Mesothelial cell of epicardium (in vitro differentiated cells): ENCODE measurements around the gene TOM1L1. TPM values are rescaled to one million over a fixed set of nuclear protein-coding genes. Genes with fewer than 3 reads are reported as not detected.

Experiments
- DNase-seq, 2 experiments: peaks; one replicate each; pipeline ENCODE4 v3.0.0; 2021; ENCODE audit warnings: low spot score in 2 of 2; ENCODE audit not compliant: unreplicated experiment in 2 of 2
- H3K27ac Mint-ChIP-seq: 2 replicates; pipeline ENCODE4 v1.8.0; 2021; ENCODE audit warnings: mixed read lengths
- H3K27me3 Mint-ChIP-seq: 2 replicates; pipeline ENCODE4 v1.8.0; 2021; ENCODE audit warnings: low read depth, mixed read lengths
- H3K36me3 Mint-ChIP-seq: 2 replicates; pipeline ENCODE4 v1.8.0; 2021; ENCODE audit warnings: mixed read lengths
- H3K4me1 Mint-ChIP-seq: 2 replicates; pipeline ENCODE4 v1.8.0; 2021; ENCODE audit warnings: mixed read lengths
- H3K4me3 Mint-ChIP-seq: 2 replicates; pipeline ENCODE4 v1.8.0; 2021; ENCODE audit warnings: mild to moderate bottlenecking, moderate library complexity, mixed read lengths
- H3K9me3 Mint-ChIP-seq: 2 replicates; pipeline ENCODE4 v1.8.0; 2021; ENCODE audit warnings: mixed read lengths
- CTCF ChIP-seq: fragments of 200-600 bp; sonication (generic); IDR thresholded peaks from one replicate; pipeline ENCODE4 v1.5.0; 2021; ENCODE audit warnings: antibody characterized with exemption; ENCODE audit not compliant: unreplicated experiment
- total RNA-seq: library from RNA; stranded (reverse); gene quantifications from 3 replicates; pipeline ENCODE4 v1.2.1, GENCODE V29; 2021

Gene TOM1L1
- total RNA-seq, 1 donor from 2014 or later, result 47.8 TPM

- no peak overlapping the region for H3K4me3 Mint-ChIP-seq
- H3K4me1 Mint-ChIP-seq, result no peaks in the 10 kb centered on the region
- peaks cover 26% of the 10 kb centered on the region for H3K36me3 Mint-ChIP-seq
These were observed 36.8 kb downstream of the TOM1L1 start for GRCh38 chr17:54937426-54937825.

GRCh38 chr17:54941285-54941684 lies 40.6 kb downstream of the TOM1L1 start:
- peaks cover 21% of the 10 kb centered on the region for H3K36me3 Mint-ChIP-seq
- no peak overlapping the region for H3K27ac Mint-ChIP-seq

More at GRCh38 chr17:54937426-54937825, 36.8 kb downstream of the TOM1L1 start:
- Mint-ChIP-seq H3K9me3 (no peaks in the 10 kb centered on the region), H3K27me3 (no peaks in the 10 kb centered on the region), H3K27ac (no peak overlapping the region)
- no peak for TF ChIP-seq CTCF
- no peak for DNase-seq

DNA sequence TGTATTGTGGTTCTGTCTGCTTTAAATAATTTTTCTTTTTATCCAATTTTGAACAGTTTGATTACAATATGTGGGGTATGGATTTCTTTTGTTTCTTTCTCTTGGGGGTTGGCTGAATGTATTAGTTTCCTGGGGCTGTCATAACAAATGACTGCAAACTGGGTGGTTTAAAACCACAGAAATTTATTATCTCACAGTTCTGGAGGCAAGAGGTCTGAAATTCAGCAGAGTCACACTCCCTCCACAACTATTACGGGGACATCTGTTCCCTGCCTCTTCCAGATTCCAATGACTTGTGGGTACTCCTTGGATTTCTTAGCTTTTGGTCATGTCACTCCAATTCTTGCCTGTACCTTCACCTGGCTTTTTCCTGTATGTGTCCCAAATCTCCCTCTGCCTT lies 44.1 kb downstream of the TOM1L1 start:
- DNase-seq, result no peak
- no peaks in the 10 kb centered on the region for H3K9me3 Mint-ChIP-seq
- TF ChIP-seq CTCF, result no peak
- peaks cover 29% of the 10 kb centered on the region for H3K36me3 Mint-ChIP-seq
- no peak overlapping the region for H3K4me3 Mint-ChIP-seq
- H3K27ac Mint-ChIP-seq, result no peak overlapping the region
- no peaks in the 10 kb centered on the region for H3K27me3 Mint-ChIP-seq
- no peaks in the 10 kb centered on the region for H3K4me1 Mint-ChIP-seq

More at GRCh38 chr17:54941285-54941684, 40.6 kb downstream of the TOM1L1 start:
- Mint-ChIP-seq H3K4me3 (no peak overlapping the region), H3K27me3 (no peaks in the 10 kb centered on the region), H3K4me1 (no peaks in the 10 kb centered on the region), H3K9me3 (no peaks in the 10 kb centered on the region)
- no peak for TF ChIP-seq CTCF
- no peak for DNase-seq

GRCh38 chr17:54945231-54945630 lies 44.6 kb downstream of the TOM1L1 start:
- no peak for DNase-seq
- no peaks in the 10 kb centered on the region for H3K9me3 Mint-ChIP-seq
- no peaks in the 10 kb centered on the region for H3K27me3 Mint-ChIP-seq
- no peaks in the 10 kb centered on the region for H3K4me1 Mint-ChIP-seq
- peaks cover 29% of the 10 kb centered on the region for H3K36me3 Mint-ChIP-seq
- TF ChIP-seq CTCF, result no peak
- H3K27ac Mint-ChIP-seq, result no peak overlapping the region
- no peak overlapping the region for H3K4me3 Mint-ChIP-seq

GRCh38 chr17:54945671-54946070 lies 45.0 kb downstream of the TOM1L1 start:
- Mint-ChIP-seq H3K27ac (no peak overlapping the region), H3K9me3 (no peaks in the 10 kb centered on the region), H3K4me1 (no peaks in the 10 kb centered on the region), H3K36me3 (peaks cover 29% of the 10 kb centered on the region), H3K27me3 (no peaks in the 10 kb centered on the region), H3K4me3 (no peak overlapping the region)
- no peak for TF ChIP-seq CTCF
- no peak for DNase-seq

GRCh38 chr17:54947396-54947795 lies 46.7 kb downstream of the TOM1L1 start:
- Mint-ChIP-seq H3K27me3 (no peaks in the 10 kb centered on the region), H3K36me3 (peaks cover 30% of the 10 kb centered on the region), H3K4me3 (no peak overlapping the region), H3K4me1 (no peaks in the 10 kb centered on the region), H3K9me3 (no peaks in the 10 kb centered on the region), H3K27ac (no peak overlapping the region)
- DNase-seq, result no peak
- no peak for TF ChIP-seq CTCF
